ENCODE data around the gene KCNQ4. TPM values are rescaled to one million over a fixed set of nuclear protein-coding genes. Genes with fewer than 3 reads are reported as not detected.

The KCNQ4 gene
- total RNA-seq, 1 donor from 2014 or later = 14.5 TPM

DNA sequence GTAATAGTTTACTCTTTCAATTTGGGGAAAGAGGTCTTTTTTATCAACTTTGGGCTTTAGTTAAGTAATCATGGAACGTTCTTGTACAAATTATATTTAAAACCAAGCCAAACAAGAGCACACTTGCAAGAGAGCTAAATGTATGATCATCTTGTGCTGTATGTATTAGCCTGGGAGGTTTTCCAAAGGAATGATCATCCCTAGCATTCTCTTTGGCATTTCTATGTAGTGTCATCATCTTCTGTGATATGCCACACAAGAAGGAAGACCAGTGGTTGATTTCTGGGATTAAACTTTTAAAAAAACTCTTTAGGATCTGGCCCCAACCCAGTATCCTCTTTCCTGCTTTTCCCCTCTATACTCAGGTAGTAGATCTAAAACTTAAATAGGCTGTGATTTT is 38.4 kb upstream of the KCNQ4 start:
- H3K27me3 ChIP-seq = no peaks in the 10 kb centered on the region
- TF ChIP-seq, protein P1, sequence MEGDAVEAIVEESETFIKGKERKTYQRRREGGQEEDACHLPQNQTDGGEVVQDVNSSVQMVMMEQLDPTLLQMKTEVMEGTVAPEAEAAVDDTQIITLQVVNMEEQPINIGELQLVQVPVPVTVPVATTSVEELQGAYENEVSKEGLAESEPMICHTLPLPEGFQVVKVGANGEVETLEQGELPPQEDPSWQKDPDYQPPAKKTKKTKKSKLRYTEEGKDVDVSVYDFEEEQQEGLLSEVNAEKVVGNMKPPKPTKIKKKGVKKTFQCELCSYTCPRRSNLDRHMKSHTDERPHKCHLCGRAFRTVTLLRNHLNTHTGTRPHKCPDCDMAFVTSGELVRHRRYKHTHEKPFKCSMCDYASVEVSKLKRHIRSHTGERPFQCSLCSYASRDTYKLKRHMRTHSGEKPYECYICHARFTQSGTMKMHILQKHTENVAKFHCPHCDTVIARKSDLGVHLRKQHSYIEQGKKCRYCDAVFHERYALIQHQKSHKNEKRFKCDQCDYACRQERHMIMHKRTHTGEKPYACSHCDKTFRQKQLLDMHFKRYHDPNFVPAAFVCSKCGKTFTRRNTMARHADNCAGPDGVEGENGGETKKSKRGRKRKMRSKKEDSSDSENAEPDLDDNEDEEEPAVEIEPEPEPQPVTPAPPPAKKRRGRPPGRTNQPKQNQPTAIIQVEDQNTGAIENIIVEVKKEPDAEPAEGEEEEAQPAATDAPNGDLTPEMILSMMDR (IDR thresholded peaks at IDR 0.05) = no peak
- no peaks in the 10 kb centered on the region for H3K9me3 ChIP-seq
- intact Hi-C loops (cut with DNase I) = no loop called here
- H3K4me1 ChIP-seq = peaks cover 0 to 5% of the 10 kb centered on the region in 2 donors
- peaks cover 31 to 32% of the 10 kb centered on the region in 2 donors for H3K36me3 ChIP-seq
- no peak overlapping the region for H3K27ac ChIP-seq
- no peak for DNase-seq (ENCODE audit: low spot score in 2 of 2)
- H3K4me3 ChIP-seq = no peak overlapping the region

DNA sequence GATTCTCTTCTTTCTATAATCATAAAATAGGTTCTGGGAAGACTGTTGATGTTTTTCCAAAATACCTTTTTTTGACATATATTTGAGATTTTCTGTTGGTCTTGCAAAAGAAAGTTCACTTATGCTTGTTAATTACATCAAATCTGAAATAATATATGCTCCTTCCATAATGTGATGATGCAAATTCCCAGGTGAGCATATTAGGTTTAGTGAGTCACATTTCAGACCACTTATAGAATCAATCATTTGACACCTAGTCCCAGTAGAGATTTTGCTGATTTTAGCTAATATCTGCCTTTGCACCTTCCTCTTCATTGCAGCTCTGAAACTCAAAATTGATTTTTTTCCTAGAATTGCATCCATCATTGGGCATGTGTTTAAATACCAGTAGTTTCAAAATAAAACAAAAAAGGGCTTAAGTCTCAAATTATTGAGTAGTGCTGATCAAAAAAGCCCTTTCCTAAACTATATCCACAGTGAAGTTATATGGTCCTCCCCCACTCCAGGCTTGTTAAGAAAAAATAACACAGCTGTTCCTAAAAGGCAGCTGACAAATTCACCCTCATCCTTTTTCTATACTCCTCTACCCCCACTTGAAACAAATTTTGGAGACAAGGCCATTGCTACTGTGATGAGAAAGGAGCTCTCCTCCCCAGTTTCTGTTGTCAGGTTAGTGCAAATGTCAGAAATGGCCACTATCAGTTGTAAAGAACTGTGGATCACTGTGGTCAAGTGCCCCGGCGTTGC is 37.1 kb upstream of the KCNQ4 start:
- Histone ChIP-seq H3K27ac (no peak overlapping the region), H3K27me3 (no peaks in the 10 kb centered on the region), H3K36me3 (peaks cover 31 to 43% of the 10 kb centered on the region in 2 donors), H3K4me1 (no peaks in the 10 kb centered on the region), H3K4me3 (no peak overlapping the region), H3K9me3 (no peaks in the 10 kb centered on the region)
- DNase-seq (ENCODE audit: low spot score in 2 of 2) = no peak
- TF ChIP-seq, protein P1 (IDR thresholded peaks at IDR 0.05) = no peak
- intact Hi-C loops (cut with DNase I) = no loop called here

DNA sequence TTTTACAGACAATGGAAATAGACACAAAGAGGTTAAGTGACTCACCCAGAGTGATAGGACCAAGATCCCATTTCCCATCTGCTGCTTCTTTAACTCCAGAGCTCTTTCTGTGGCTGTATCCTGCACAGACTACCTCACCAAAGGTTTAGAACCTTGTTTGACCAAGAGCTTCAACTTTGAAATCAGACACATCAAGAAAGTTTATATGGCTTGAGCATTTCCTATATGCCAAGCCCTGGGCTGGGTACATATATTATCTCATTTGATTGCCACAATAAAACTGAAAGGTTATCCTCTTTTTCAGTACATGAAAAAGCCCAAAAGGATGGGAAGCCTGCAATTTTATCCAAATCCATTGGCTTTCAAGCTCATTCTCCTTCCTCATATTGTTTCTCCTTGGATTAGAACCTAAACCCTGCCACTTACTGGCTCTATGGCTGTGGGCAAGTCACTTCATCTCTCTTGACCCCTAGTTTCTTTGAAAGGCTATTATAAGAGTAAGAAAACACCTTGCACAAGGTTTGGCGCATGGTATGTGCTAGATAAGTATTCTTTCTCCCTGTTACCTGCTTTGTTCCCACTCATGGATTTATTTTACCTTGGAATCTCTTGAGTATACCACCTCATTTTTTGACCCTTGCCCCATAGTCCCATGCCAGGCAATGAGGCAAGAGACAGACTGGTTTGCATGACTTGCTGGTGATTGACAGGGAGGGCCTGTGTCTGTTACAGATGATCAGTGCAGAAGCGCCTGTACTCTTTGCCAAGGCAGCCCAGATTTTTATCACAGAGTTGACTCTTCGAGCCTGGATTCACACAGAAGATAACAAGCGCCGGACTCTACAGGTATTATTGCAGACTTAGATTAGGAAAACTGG is 34.5 kb upstream of the KCNQ4 start:
- peaks cover 38 to 48% of the 10 kb centered on the region in 2 donors for H3K36me3 ChIP-seq
- no peaks in the 10 kb centered on the region for H3K4me1 ChIP-seq
- DNase-seq (ENCODE audit: low spot score in 2 of 2) = no peak
- H3K27me3 ChIP-seq = no peaks in the 10 kb centered on the region
- H3K4me3 ChIP-seq = no peak overlapping the region
- H3K27ac ChIP-seq = no peak overlapping the region
- no peaks in the 10 kb centered on the region for H3K9me3 ChIP-seq
- intact Hi-C loops (cut with DNase I) = no loop called here
- TF ChIP-seq, protein P1 (IDR thresholded peaks at IDR 0.05) = no peak

DNA sequence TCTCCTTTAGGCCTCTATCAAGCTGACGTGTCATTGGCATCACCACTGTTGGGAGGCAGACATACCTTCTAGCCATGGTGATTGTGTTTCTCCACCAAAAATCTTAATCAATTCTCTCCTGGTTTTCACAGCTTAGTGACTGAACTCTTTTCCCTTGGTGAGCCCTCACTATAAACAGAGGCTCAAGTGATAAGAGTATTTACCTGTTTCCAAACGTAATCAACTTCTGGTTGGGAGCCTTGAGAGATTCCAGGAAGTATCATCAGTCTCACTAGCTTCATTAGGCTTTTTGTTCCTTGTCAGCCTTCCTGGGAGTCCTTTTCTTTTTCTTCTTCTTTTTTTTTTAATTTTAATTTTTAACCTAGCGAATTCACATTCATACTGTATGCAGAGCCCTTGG is 33.8 kb upstream of the KCNQ4 start:
- DNase-seq (ENCODE audit: low spot score in 2 of 2) = no peak
- TF ChIP-seq, protein P1 (IDR thresholded peaks at IDR 0.05) = no peak
- no peak overlapping the region for H3K27ac ChIP-seq
- H3K4me1 ChIP-seq = no peaks in the 10 kb centered on the region
- no peaks in the 10 kb centered on the region for H3K9me3 ChIP-seq
- no peak overlapping the region for H3K4me3 ChIP-seq
- H3K36me3 ChIP-seq = peaks cover 45 to 48% of the 10 kb centered on the region in 2 donors
- H3K27me3 ChIP-seq = no peaks in the 10 kb centered on the region
- intact Hi-C loops (cut with DNase I) = no loop called here

DNA sequence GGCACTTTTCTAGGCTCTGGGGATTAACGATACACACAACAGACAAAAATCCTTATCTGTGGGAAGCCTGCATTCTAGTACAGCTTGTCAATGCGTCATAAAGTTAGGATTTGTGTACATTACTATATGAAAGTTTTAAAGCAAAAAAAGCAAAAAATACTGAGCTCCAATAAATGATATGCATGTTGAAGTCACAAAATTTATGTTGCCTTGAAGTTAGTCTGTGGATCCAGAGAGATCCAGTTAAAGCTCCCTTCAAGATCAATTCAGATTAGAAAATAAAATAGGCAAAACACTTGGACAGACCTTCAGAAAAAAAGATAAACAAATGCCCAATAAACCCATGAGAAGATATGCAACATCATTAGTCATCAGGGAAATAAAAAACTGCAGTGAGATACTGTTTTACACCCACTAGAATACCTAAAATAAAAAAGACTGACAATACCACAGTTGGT is 33.1 kb upstream of the KCNQ4 start:
- H3K4me3 ChIP-seq = no peak overlapping the region
- intact Hi-C loops (cut with DNase I) = no loop called here
- no peak for DNase-seq (ENCODE audit: low spot score in 2 of 2)
- H3K36me3 ChIP-seq = peaks cover 52% of the 10 kb centered on the region in 2 donors
- no peaks in the 10 kb centered on the region for H3K27me3 ChIP-seq
- TF ChIP-seq, protein P1 (IDR thresholded peaks at IDR 0.05) = no peak
- H3K27ac ChIP-seq = no peak overlapping the region
- no peaks in the 10 kb centered on the region for H3K4me1 ChIP-seq
- H3K9me3 ChIP-seq = no peaks in the 10 kb centered on the region

Data from ascending aorta (tissue), 2 donors.